Spleen (tissue), 13 donors: ENCODE results near the gene CYB5A. TPM values are rescaled to one million over a fixed set of nuclear protein-coding genes. Genes with fewer than 3 reads are reported as not detected.

Experiments
- DNase-seq: peaks from one replicate; pipeline ENCODE4 v3.0.0-alpha.2; 2020
- H3K27ac ChIP-seq, 8 donors: fragments of 200-600 bp; sonication (generic) in 7 of 8; 1 replicate in 4 of 8; 2 replicates in 4 of 8; pipeline versions ENCODE4 v1.5.0 to v1.8.0; 2016 to 2021; ENCODE audit warnings: inconsistent platforms in 4 of 8, mild to moderate bottlenecking in 4 of 8, moderate library complexity in 1 of 8
- H3K27me3 ChIP-seq, 7 donors: fragments of 200-600 bp; sonication (generic) in 6 of 7; replicated peaks in 1 of 7; 1 replicate in 4 of 7; 2 replicates in 3 of 7; pipeline versions ENCODE4 v1.5.0 to v1.8.0; 2016 to 2021; ENCODE audit warnings: inconsistent platforms in 3 of 7, mild to moderate bottlenecking in 1 of 7
- H3K36me3 ChIP-seq, 6 donors: fragments of 200-600 bp; sonication (generic) in 5 of 6; 1 replicate in 4 of 6; 2 replicates in 2 of 6; pipeline versions ENCODE4 v1.5.0 to v1.8.0; 2016 to 2021; ENCODE audit warnings: inconsistent platforms in 2 of 6
- H3K4me1 ChIP-seq, 6 donors: fragments of 200-600 bp; sonication (generic) in 5 of 6; 1 replicate in 3 of 6; 2 replicates in 3 of 6; pipeline versions ENCODE4 v1.5.0 to v1.8.0; 2016 to 2021; ENCODE audit warnings: inconsistent platforms in 3 of 6
- H3K4me3 ChIP-seq, 8 donors: fragments of 200-600 bp; sonication (generic) in 7 of 8; 1 replicate in 4 of 8; 2 replicates in 4 of 8; pipeline versions ENCODE4 v1.5.0 to v1.8.0; 2016 to 2021; ENCODE audit warnings: inconsistent platforms in 4 of 8, mild to moderate bottlenecking in 4 of 8, moderate library complexity in 2 of 8
- H3K9me3 ChIP-seq, 8 donors: fragments of 200-600 bp; sonication (generic) in 7 of 8; 1 replicate in 4 of 8; 2 replicates in 4 of 8; pipeline versions ENCODE4 v1.5.0 to v1.8.0; 2016 to 2021; ENCODE audit warnings: inconsistent platforms in 4 of 8
- POLR2A ChIP-seq, 3 donors: fragments of 450-650 bp; IDR thresholded peaks; one replicate each; pipeline ENCODE4 v1.5.1; 2017; ENCODE audit warnings: antibody characterized with exemption in 3 of 3, mild to moderate bottlenecking in 1 of 3
- POLR2AphosphoS5 ChIP-seq, 3 donors: sonication (generic); formaldehyde crosslinking; IDR thresholded peaks; one replicate each; pipeline ENCODE4 v1.5.1; 2017; ENCODE audit warnings: antibody characterized with exemption in 3 of 3
- WGBS, 5 donors: extraction: QIAGEN DNeasy Blood & Tissue Kit in 3 of 5; methylation state at CpG; one replicate each; pipeline versions ENCODE4 v1.1.5 to v1.1.7; 2013 to 2018; 5-methylcytosine and 5-hydroxymethylcytosine counted together
- intact Hi-C: fragments of 100-400 bp; cut with DNase I; formaldehyde crosslinking; loops from one replicate; pipeline ENCODE4 v1.15.0; 2023; ENCODE audit warnings: low total_unique reads
- long read RNA-seq, 2 donors: transcript quantifications; one replicate each; lab custom pipeline, GENCODE V29; 2026
- polyA plus RNA-seq, 3 donors: library from polyadenylated mRNA; stranded (reverse); fragments of 200-250 nt; gene quantifications; one replicate each; pipeline ENCODE4 v1.2.1, GENCODE V29; 2013
- total RNA-seq, 7 donors: library from RNA; depleted of rRNA in 3 of 7; stranded (reverse); fragments of >200 nt in 3 of 7; fragmentation: NEBNext Ultra II Directional in 4 of 7; extraction: Animal tissue kit (Norgen Biotek cat#: 25700) in 4 of 7; gene quantifications; one replicate each; pipeline versions ENCODE4 v1.1.0 to v1.2.1, GENCODE V29; 2016 to 2021
- TF ChIP-seq, protein P1 (sequence below), 11 experiments: fragments of 200-600 bp in 7 of 11; fragments of 450-650 bp in 4 of 11; sonication (generic) in 4 of 11; IDR thresholded peaks in 8 of 11; conservative IDR thresholded peaks in 3 of 11; 1 replicate in 7 of 11; 2 replicates in 4 of 11; pipeline versions ENCODE4 v1.4.0 to v1.8.0; 2016 to 2021; ENCODE audit warnings: antibody characterized with exemption in 11 of 11, inconsistent platforms in 4 of 11, mild to moderate bottlenecking in 1 of 11
- donor health status: healthy with polysubstance abuse.
- donor health status: DM: no; HTN: no; CAD: no; lungs with moderate emphysema.
- donor health status: DM: no; HTN: no; CAD: no.
- donor health status: Bipolar disorder and iron deficiency.
- donor health status: healthy.
- donor health status: DM: no; HTN: no; CAD: no.
- donor health status: DM: yes; HTN: yes; CAD: no.

The CYB5A gene, protein sequence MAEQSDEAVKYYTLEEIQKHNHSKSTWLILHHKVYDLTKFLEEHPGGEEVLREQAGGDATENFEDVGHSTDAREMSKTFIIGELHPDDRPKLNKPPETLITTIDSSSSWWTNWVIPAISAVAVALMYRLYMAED
- total RNA-seq (100 to 1,000 TPM in 4 of 7 donors, 10 to 100 TPM in 3; 54.6 to 135 (median 115) TPM), polyA plus RNA-seq (100 to 1,000 TPM in 2 of 3 donors, 10 to 100 TPM in 1; 77.9 to 137 (median 107) TPM)
- long read RNA-seq, donor 1, transcript CYB5A-202 (5 exons, 3,283 nt): major isoform, 63 of 71 reads
- long read RNA-seq, donor 1, partial matches to known transcripts: 0 of 71 reads
- long read RNA-seq, donor 1, other reads (novel, unspliced or antisense): 6 of 71 reads
- long read RNA-seq, donor 2, transcript CYB5A-202 (5 exons, 3,283 nt): major isoform, 62 of 72 reads
- long read RNA-seq, donor 2, partial matches to known transcripts: 0 of 72 reads
- long read RNA-seq, donor 2, other reads (novel, unspliced or antisense): 9 of 72 reads

DNA sequence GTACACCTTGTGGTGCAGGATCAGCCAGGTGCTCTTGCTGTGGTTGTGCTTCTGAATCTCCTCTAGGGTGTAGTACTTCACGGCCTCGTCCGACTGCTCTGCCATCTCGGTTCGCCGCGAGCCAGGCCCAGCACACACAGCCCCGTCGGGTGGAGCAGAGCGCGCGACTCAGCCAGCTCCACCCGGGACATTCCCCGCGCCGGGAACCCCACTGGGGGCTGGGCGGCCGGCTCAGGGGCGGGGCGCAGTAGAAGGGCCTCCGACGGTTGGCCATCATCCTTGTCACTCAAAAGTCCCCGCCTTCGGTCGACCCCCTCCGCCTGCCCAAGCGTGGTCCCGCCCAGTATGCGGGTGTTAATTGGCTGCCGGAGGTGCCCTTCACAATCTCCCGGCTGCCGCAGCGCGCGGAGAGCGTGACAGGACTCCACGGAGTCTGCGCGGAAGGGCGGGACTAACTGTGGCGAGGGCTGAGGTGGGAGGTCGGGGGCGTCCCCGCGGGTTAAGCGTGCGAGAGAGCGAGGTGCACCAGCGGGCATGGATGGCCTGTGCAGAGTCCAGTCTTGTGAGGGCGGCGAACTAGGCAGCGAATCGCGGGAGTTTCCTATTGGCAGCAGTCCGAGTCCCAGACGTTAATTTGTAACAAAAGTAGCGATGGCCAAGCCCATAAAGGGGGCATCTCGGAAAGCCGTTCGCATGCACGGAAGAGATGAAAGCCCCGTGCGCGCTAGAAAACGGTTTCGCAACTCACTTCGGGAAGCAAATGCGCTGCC is at the start of gene CYB5A:
TSS of gene CYB5A (minus strand) at position 193 of the 770 bp plus-strand sequence. CDS start at position 105, 88 bp downstream.
- peaks cover 6 to 54% (median 34%) of the 10 kb centered on the region in 6 donors for H3K4me1 ChIP-seq
- peak within 1 kb of the TSS; percentile 18 to 82 (median 72) for H3K27ac ChIP-seq
- peak within 1 kb of the TSS; percentile 84 to 99 (median 96) for H3K4me3 ChIP-seq
- 0 to 1% (median 0%) methylated on average over 55 to 68 of the region's 68 CpGs for WGBS, 5 donors
- H3K9me3 ChIP-seq: no peaks in the 10 kb centered on the region
- no peaks in the 10 kb centered on the region for H3K27me3 ChIP-seq
- TF ChIP-seq, protein P1, sequence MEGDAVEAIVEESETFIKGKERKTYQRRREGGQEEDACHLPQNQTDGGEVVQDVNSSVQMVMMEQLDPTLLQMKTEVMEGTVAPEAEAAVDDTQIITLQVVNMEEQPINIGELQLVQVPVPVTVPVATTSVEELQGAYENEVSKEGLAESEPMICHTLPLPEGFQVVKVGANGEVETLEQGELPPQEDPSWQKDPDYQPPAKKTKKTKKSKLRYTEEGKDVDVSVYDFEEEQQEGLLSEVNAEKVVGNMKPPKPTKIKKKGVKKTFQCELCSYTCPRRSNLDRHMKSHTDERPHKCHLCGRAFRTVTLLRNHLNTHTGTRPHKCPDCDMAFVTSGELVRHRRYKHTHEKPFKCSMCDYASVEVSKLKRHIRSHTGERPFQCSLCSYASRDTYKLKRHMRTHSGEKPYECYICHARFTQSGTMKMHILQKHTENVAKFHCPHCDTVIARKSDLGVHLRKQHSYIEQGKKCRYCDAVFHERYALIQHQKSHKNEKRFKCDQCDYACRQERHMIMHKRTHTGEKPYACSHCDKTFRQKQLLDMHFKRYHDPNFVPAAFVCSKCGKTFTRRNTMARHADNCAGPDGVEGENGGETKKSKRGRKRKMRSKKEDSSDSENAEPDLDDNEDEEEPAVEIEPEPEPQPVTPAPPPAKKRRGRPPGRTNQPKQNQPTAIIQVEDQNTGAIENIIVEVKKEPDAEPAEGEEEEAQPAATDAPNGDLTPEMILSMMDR (IDR thresholded peaks at IDR 0.05 in 8 of 11, conservative IDR thresholded peaks at IDR 0.05 in 3 of 11): peak in 3 of 11 experiments; percentile 13 to 32 (median 25)
- peak in 1 of 3 donors; percentile 14 for TF ChIP-seq POLR2A (IDR thresholded peaks at IDR 0.05)
- TF ChIP-seq POLR2AphosphoS5 (IDR thresholded peaks at IDR 0.05): peak; percentile 85 to 93 (median 90)
- DNase-seq: peak; percentile 99
- H3K36me3 ChIP-seq: no peaks in the 10 kb centered on the region
- intact Hi-C loops: no loop called here

DNA sequence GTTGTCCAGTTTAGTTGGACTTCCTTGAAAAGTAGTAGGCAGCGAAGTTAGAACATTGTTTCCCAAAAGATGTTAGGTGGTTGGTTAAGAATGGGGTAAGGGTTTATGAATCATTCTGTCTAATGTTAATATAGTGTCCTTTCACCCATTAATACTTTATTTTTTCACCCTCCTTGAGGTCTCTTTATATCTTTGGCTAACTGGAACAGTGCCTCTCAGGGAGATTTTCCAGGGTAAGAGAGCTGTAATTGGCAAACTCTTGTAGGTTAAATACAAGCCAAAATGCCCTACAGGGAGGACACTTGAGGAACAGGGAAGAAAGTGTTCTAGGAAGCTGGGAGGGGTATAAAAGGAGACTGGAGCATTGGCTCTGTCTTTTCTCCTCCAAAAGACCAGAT is 46.1 kb upstream of the CYB5A start:
- intact Hi-C loops: no loop called here
- Histone ChIP-seq H3K36me3 (no peaks in the 10 kb centered on the region), H3K4me1 (peaks cover 0 to 18% (median 2%) of the 10 kb centered on the region in 6 donors), H3K4me3 (no peak overlapping the region), H3K9me3 (no peaks in the 10 kb centered on the region), H3K27ac (no peak overlapping the region), H3K27me3 (no peaks in the 10 kb centered on the region)
- DNase-seq: no peak
- WGBS, 5 donors: 81 to 91% (median 86%) methylated on average over 1 of the region's 1 CpG
- no peak for TF ChIP-seq POLR2A (IDR thresholded peaks at IDR 0.05)
- TF ChIP-seq, protein P1 (IDR thresholded peaks at IDR 0.05 in 8 of 11, conservative IDR thresholded peaks at IDR 0.05 in 3 of 11): no peak
- no peak for TF ChIP-seq POLR2AphosphoS5 (IDR thresholded peaks at IDR 0.05)

DNA sequence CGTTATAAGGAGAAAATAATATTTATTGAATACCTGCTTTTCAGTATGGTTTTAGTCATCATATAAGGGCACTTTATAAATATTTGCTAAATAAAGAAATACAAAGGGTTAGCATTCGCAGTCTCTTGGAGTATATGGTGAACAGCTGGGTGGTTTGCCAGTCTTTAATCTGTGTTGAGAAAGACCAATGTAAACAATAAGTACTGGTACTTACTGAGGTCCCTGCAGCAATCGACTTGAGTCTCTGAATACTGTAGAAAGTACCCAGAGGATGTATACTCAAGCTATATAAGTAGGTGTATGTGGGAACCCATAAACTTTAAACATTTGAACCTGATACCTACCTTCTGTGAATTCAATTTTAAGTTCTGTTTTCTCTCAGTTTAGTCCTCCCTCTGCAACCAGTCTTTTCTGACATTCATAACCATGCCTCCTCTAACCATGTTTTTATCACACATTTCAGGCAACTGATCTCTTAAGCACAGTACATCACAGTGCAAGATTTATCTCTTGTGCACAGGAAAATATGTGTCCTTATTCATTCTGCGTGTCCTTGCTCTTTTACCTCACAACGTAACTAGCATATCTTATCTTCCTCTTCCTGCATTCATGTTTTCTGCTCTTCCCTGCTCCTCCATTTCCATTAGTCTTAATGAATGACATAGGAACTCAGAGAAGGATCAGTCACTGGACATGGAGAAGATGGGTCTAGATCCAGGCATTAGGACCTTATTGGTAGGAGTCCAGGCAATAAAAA is 45.6 kb upstream of the CYB5A start:
- Histone ChIP-seq H3K27me3 (no peaks in the 10 kb centered on the region), H3K4me1 (peaks cover 0 to 18% (median 2%) of the 10 kb centered on the region in 6 donors), H3K9me3 (no peaks in the 10 kb centered on the region), H3K36me3 (no peaks in the 10 kb centered on the region), H3K27ac (no peak overlapping the region), H3K4me3 (no peak overlapping the region)
- WGBS, 5 donors: 80 to 90% (median 84%) methylated on average over 5 of the region's 5 CpGs
- TF ChIP-seq POLR2AphosphoS5 (IDR thresholded peaks at IDR 0.05) (no peak), POLR2A (IDR thresholded peaks at IDR 0.05) (no peak)
- TF ChIP-seq, protein P1 (IDR thresholded peaks at IDR 0.05 in 8 of 11, conservative IDR thresholded peaks at IDR 0.05 in 3 of 11): no peak
- no peak for DNase-seq
- intact Hi-C loops: no loop called here
